Astrocyte of the spinal cord (primary cell): ENCODE measurements around the gene GRM7.
A peak's percentile ranks its signal among the peaks of the same experiment; 100 is the strongest.

Experiments
- DNase-seq: peaks from one replicate; pipeline ENCODE4 v3.0.0; 2011; ENCODE audit warnings: low read depth, low spot score
- H3K4me3 ChIP-seq: 2 replicates; pipeline ENCODE4 v1.5.1; 2011; ENCODE audit warnings: low read depth, mild to moderate bottlenecking, low read length, moderate library complexity
- CTCF ChIP-seq: IDR thresholded peaks from 2 replicates; pipeline ENCODE4 v1.5.1; 2012; ENCODE audit warnings: low read depth, mild to moderate bottlenecking, low read length, inconsistent platforms
- in situ Hi-C: cut with HindIII; loops from 2 replicates; pipeline ENCODE4 v1.10.0; 2017; ENCODE audit warnings: low sequenced_read_pairs

The GRM7 gene

GRCh38 chr3:7760718-7761117 is 899.8 kb downstream of the GRM7 start:
- H3K4me3 ChIP-seq, result no peak overlapping the region
- TF ChIP-seq CTCF, result no peak
- DNase-seq, result no peak
- in situ Hi-C loops, result no loop called here

GRCh38 chr3:7764115-7764514 is 903.2 kb downstream of the GRM7 start:
- DNase-seq, result no peak
- in situ Hi-C loops, result no loop called here
- H3K4me3 ChIP-seq, result no peak overlapping the region
- no peak for TF ChIP-seq CTCF

GRCh38 chr3:7766530-7766929 is 905.6 kb downstream of the GRM7 start:
- H3K4me3 ChIP-seq, result no peak overlapping the region
- TF ChIP-seq CTCF, result no peak
- DNase-seq, result no peak
- in situ Hi-C loops, result no loop called here

GRCh38 chr3:7779331-7779730 is 918.4 kb downstream of the GRM7 start:
- TF ChIP-seq CTCF, result no peak
- no peak overlapping the region for H3K4me3 ChIP-seq
- DNase-seq, result peak; percentile 75
- in situ Hi-C loops, result no loop called here

- H3K4me3 ChIP-seq, result no peak overlapping the region
- no peak for TF ChIP-seq CTCF
- no peak for DNase-seq
- in situ Hi-C loops, result no loop called here
These were observed 920.5 kb downstream of the GRM7 start for GRCh38 chr3:7781395-7781794.

GRCh38 chr3:7787871-7788828 is 927.2 kb downstream of the GRM7 start:
- peak; percentile 10 for DNase-seq
- TF ChIP-seq CTCF, result peak; percentile 14
- in situ Hi-C loops, result no loop called here
- no peak overlapping the region for H3K4me3 ChIP-seq
